SKM-1 treated with dmso at 0.1 percent for 144 hours (cell line): ENCODE results near the gene RND2.
A peak's percentile ranks its signal among the peaks of the same experiment; 100 is the strongest.

Experiments
- DNase-seq: peaks from one replicate; lab custom pipeline; 2025; ENCODE audit not compliant: unreplicated experiment; lab: John Stamatoyannopoulos, UW

The RND2 gene

GRCh38 chr17:43003542-43004172 lies 21.4 kb upstream of the RND2 start:
- no peak for DNase-seq

- peak; percentile 75 for DNase-seq
Observed at GRCh38 chr17:43006639-43007551, 18.1 kb upstream of the RND2 start, which contains the start of gene IFI35. Gene IFI35 (plus strand): TSS chr17:43006784. CDS start chr17:43006948, 164 bp downstream.

GRCh38 chr17:43010667-43011308 lies 14.2 kb upstream of the RND2 start:
- no peak for DNase-seq

GRCh38 chr17:43011728-43012472 lies 13.1 kb upstream of the RND2 start:
- DNase-seq, result no peak

GRCh38 chr17:43013296-43013695 lies 11.7 kb upstream of the RND2 start:
- DNase-seq, result no peak

GRCh38 chr17:43014020-43014648 lies 10.9 kb upstream of the RND2 start:
- DNase-seq, result no peak

- no peak for DNase-seq
Observed at GRCh38 chr17:43014649-43015542, 10.1 kb upstream of the RND2 start.

- DNase-seq, result no peak
Observed at GRCh38 chr17:43015579-43015978, 9.5 kb upstream of the RND2 start.

- no peak for DNase-seq
Observed at GRCh38 chr17:43016216-43016615, 8.8 kb upstream of the RND2 start.

GRCh38 chr17:43018008-43018853 lies 6.8 kb upstream of the RND2 start:
- DNase-seq, result peak; percentile 75

- peak; percentile 77 for DNase-seq
Observed at GRCh38 chr17:43018932-43019331, 6.1 kb upstream of the RND2 start.

GRCh38 chr17:43019418-43019817 lies 5.6 kb upstream of the RND2 start:
- DNase-seq, result no peak

GRCh38 chr17:43020030-43020621 lies 4.9 kb upstream of the RND2 start:
- DNase-seq, result peak; percentile 38

- DNase-seq, result peak; percentile 33
Observed at GRCh38 chr17:43020789-43021740, 4.0 kb upstream of the RND2 start.

GRCh38 chr17:43021741-43022512 lies 3.1 kb upstream of the RND2 start, which contains the start of gene VAT1:
Gene VAT1 (minus strand): TSS chr17:43022385. CDS start chr17:43022322, 63 bp downstream.
- peak; percentile 72 for DNase-seq

- no peak for DNase-seq
Observed at GRCh38 chr17:43025290-43025657, 243 bp downstream of the RND2 start.
